ENCODE measurements around the gene PRDM13.
"Not testable (repeated sequence)": the region's sequence is repeated elsewhere in the genome, so short reads cannot be mapped to it uniquely, and the experiment has no call there.

PRDM13 gene

GRCh38 chr6:99606656-99607415 is at the start of gene PRDM13:
TSS of gene PRDM13 (plus strand) at chr6:99606833. CDS start at chr6:99607035, 202 bp downstream.
- DNase-seq (ENCODE audit: low read depth) = no peak

DNA sequence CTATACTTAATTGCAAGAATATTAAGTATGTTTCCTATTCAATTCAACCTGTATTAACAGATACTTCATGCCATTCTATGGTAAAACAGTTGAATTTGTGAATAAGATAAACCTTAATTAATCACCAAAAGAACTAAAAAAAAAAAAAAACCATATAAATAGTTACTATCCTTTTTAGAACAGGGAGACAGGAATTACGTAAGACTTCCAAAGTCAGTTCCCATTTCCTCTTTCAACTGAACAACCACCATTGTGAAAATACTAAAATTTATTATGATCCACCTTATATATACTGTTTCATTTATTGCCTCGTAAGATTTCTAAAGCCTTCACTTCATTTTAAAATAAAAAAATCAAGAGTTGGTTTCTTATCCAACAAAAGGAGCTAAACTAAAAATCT is 47.6 kb upstream of the PRDM13 start:
- DNase-seq (ENCODE audit: low read depth) = no peak

DNA sequence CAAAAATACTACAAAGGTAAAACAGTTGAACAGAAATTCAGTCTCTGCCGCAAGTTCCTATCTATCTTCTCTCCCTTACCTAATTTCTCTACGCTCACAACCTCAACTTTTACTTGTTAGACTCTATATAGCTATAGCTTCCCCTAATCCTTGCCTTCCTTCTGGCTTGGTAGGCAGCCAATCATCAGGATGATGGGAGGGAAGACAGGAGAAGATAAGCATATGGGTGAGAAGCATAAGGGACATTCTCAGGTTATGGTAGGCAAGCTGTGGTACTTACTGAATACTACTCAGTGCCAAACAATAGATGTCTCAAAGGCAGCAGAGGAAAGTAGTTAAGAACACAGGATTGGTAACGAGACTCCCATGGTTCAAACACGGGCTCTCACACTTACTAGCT is 46.0 kb upstream of the PRDM13 start:
- no peak for DNase-seq (ENCODE audit: low read depth)

GRCh38 chr6:99563056-99563723 is 43.4 kb upstream of the PRDM13 start:
- no peak for DNase-seq (ENCODE audit: low read depth)

GRCh38 chr6:99568103-99568933 is 38.3 kb upstream of the PRDM13 start, which contains the start of gene CCNC:
TSS of gene CCNC (minus strand) at chr6:99568660. CDS start at chr6:99568527, 133 bp downstream.
- DNase-seq (ENCODE audit: low read depth) = peak; percentile 92

DNA sequence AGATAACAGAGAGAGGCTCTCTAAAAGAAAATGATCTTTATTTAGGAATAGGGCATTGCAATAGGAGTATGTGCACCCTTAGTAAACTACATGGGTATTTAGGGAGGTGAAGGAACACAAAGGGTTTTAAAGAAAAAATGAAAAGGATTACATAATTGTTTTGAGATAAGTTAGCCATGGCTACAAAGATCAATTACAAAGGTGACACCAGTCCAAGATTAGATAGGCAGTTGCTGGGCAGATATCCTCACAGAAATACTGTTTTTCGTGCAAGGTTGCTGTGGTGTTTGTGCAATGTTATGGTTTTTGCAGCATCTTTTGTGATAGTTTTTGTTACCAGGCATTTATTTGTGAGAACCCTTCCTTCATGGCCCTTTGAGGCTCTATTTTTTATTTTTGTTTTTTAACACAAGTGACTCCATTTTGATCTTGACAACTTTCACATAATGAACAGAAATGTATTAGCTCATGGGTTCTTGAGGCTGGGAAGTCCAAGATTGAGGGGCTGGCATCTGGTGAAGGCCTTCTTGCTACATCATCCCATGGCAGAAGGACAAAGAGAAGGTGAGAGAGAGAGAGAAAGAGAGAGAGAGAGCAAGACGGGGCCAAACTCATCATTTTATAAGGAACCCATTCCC is 32.5 kb upstream of the PRDM13 start:
- DNase-seq (ENCODE audit: low read depth) = no peak

- DNase-seq (ENCODE audit: low read depth) = no peak
These were observed 30.9 kb upstream of the PRDM13 start for GRCh38 chr6:99575544-99576227.

GRCh38 chr6:99579781-99580180 is 26.9 kb upstream of the PRDM13 start:
- no peak for DNase-seq (ENCODE audit: low read depth)

GRCh38 chr6:99587792-99588191 is 18.8 kb upstream of the PRDM13 start:
- DNase-seq (ENCODE audit: low read depth) = no peak

GRCh38 chr6:99588618-99589289 is 17.9 kb upstream of the PRDM13 start:
- DNase-seq (ENCODE audit: low read depth) = peak; percentile 20

- no peak for DNase-seq (ENCODE audit: low read depth)
These were observed 17.4 kb upstream of the PRDM13 start for GRCh38 chr6:99589290-99589672.

DNA sequence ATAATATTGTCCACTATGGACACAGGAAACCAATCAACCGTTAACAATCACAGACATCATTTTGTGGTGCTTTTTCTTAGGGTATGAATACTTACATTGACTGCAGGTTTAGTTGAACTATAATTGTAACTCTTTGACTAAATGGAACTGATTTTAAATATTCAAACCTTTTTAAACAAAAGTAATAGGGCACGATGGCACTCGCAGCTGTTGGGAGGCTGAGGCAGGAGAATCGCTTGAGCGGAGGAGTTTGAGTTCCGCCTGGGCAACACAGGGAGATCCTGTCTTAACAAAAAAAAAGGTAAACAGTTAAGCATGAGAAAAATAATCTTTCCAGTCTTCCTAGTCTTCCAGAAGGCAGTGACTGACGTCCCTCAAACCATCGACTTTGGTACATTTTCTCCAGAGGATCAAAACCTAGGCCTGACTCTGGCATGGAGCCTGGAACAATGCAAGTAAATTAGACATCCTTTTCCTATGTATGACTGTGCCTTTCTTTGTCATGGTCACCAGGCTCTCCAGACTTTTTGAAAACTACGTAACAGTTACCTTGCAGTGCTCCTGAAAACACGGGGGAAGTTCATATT is 16.6 kb upstream of the PRDM13 start:
- DNase-seq (ENCODE audit: low read depth) = no peak

GRCh38 chr6:99590728-99591672 is 15.6 kb upstream of the PRDM13 start:
- DNase-seq (ENCODE audit: low read depth) = no peak

GRCh38 chr6:99591673-99592364 is 14.8 kb upstream of the PRDM13 start:
- no peak for DNase-seq (ENCODE audit: low read depth)

- DNase-seq (ENCODE audit: low read depth) = no peak
These were observed 13.7 kb upstream of the PRDM13 start for GRCh38 chr6:99592900-99593299.

- DNase-seq (ENCODE audit: low read depth) = not testable (repeated sequence)
These were observed 11.9 kb upstream of the PRDM13 start for GRCh38 chr6:99594696-99595095.

GRCh38 chr6:99602520-99603420 is 3.9 kb upstream of the PRDM13 start:
- DNase-seq (ENCODE audit: low read depth) = no peak

Measured in fibroblast of the conjunctiva (primary cell).